Smooth muscle cell (in vitro differentiated cells): ENCODE measurements around the gene CYP27A1. TPM values are rescaled to one million over a fixed set of nuclear protein-coding genes. Genes with fewer than 3 reads are reported as not detected.

ENCODE experiments used
- DNase-seq: peaks from one replicate; lab custom pipeline; 2025; ENCODE audit not compliant: unreplicated experiment; lab: John Stamatoyannopoulos, UW
- H2AFZ ChIP-seq: fragments of 200-600 bp; sonication (generic); 2 replicates; pipeline ENCODE4 v1.6.0; 2016; ENCODE audit warnings: antibody characterized with exemption, low read depth, mild to moderate bottlenecking
- H3F3A ChIP-seq: fragments of 200-600 bp; sonication (generic); 2 replicates; pipeline ENCODE4 v1.6.0; 2017; ENCODE audit warnings: antibody characterized with exemption, low read depth
- H3K27ac ChIP-seq: fragments of 200-600 bp; sonication (generic); 2 replicates; pipeline ENCODE4 v1.5.1; 2016; ENCODE audit warnings: low read depth, mild to moderate bottlenecking
- H3K27me3 ChIP-seq: fragments of 200-600 bp; sonication (generic); 2 replicates; pipeline ENCODE4 v1.6.1; 2016; ENCODE audit warnings: low read depth, mild to moderate bottlenecking
- H3K36me3 ChIP-seq: fragments of 200-600 bp; sonication (generic); 2 replicates; pipeline ENCODE4 v1.5.1; 2016; ENCODE audit warnings: low read depth
- H3K4me1 ChIP-seq: fragments of 200-600 bp; sonication (generic); 2 replicates; pipeline ENCODE4 v1.5.1; 2016; ENCODE audit warnings: low read depth
- H3K4me2 ChIP-seq: fragments of 200-600 bp; sonication (generic); 2 replicates; pipeline ENCODE4 v1.6.0; 2016; ENCODE audit warnings: mild to moderate bottlenecking
- H3K4me3 ChIP-seq: fragments of 200-600 bp; sonication (generic); 2 replicates; pipeline ENCODE4 v1.5.1; 2016; ENCODE audit warnings: mild to moderate bottlenecking
- H3K79me2 ChIP-seq: fragments of 200-600 bp; sonication (generic); 2 replicates; pipeline ENCODE4 v1.6.0; 2016; ENCODE audit warnings: low read depth, mild to moderate bottlenecking
- H3K9ac ChIP-seq: fragments of 200-600 bp; sonication (generic); 2 replicates; pipeline ENCODE4 v1.6.0; 2016; ENCODE audit warnings: low read depth
- H3K9me3 ChIP-seq: fragments of 200-600 bp; sonication (generic); replicated peaks from 2 replicates; pipeline ENCODE4 v1.5.1; 2016; ENCODE audit warnings: low read depth
- H4K20me1 ChIP-seq: fragments of 200-600 bp; sonication (generic); 2 replicates; pipeline ENCODE4 v1.6.0; 2016; ENCODE audit warnings: low read depth
- CTCF ChIP-seq: fragments of 200-600 bp; sonication (generic); IDR thresholded peaks from 2 replicates; pipeline ENCODE4 v1.5.1; 2017; ENCODE audit warnings: borderline replicate concordance, mild to moderate bottlenecking, antibody characterized with exemption; ENCODE audit not compliant: insufficient read depth, poor library complexity, severe bottlenecking
- WGBS: methylation state at CpG from one replicate; pipeline ENCODE4 v1.1.7; 2016; ENCODE audit warnings: low lambda C conversion rate; 5-methylcytosine and 5-hydroxymethylcytosine counted together
- polyA plus RNA-seq: library from polyadenylated mRNA; unstranded; fragments of >200 nt; fragmentation: Nextera tagmentation; extraction: Ambion mirVana; gene quantifications from 2 replicates; pipeline ENCODE4 v1.2.1, GENCODE V29; 2016
- total RNA-seq: library from RNA; depleted of rRNA; stranded (reverse); fragments of >200 nt; gene quantifications from 2 replicates; pipeline ENCODE4 v1.2.3, GENCODE V29; 2014

Gene CYP27A1
- total and polyA plus RNA-seq, 2 experiments from 2014 or later: 11.2 to 11.5 TPM

GRCh38 chr2:218773881-218774280 is 8.1 kb upstream of the CYP27A1 start:
- Histone ChIP-seq H3K27ac (no peak overlapping the region), H3F3A (no peaks in the 10 kb centered on the region), H4K20me1 (no peaks in the 10 kb centered on the region), H3K4me3 (no peak overlapping the region), H3K36me3 (no peaks in the 10 kb centered on the region), H3K4me2 (no peak overlapping the region), H3K9ac (no peak overlapping the region), H3K27me3 (no peaks in the 10 kb centered on the region), H2AFZ (no peak overlapping the region), H3K4me1 (no peaks in the 10 kb centered on the region), H3K9me3 (no peaks in the 10 kb centered on the region), H3K79me2 (no peaks in the 10 kb centered on the region)
- no peak for TF ChIP-seq CTCF
- 96% methylated on average over 2 of the region's 2 CpGs for WGBS
- no peak for DNase-seq

- no peaks in the 10 kb centered on the region for H3F3A ChIP-seq
- H3K27me3 ChIP-seq: no peaks in the 10 kb centered on the region
- no peaks in the 10 kb centered on the region for H3K79me2 ChIP-seq
- H2AFZ ChIP-seq: no peak overlapping the region
- peaks cover 4% of the 10 kb centered on the region for H3K4me1 ChIP-seq
- no peaks in the 10 kb centered on the region for H3K9me3 ChIP-seq
- 100% methylated on average over 1 of the region's 1 CpG for WGBS
- no peak overlapping the region for H3K4me3 ChIP-seq
- no peaks in the 10 kb centered on the region for H3K36me3 ChIP-seq
- no peaks in the 10 kb centered on the region for H4K20me1 ChIP-seq
- H3K4me2 ChIP-seq: no peak overlapping the region
- H3K9ac ChIP-seq: no peak overlapping the region
- H3K27ac ChIP-seq: no peak overlapping the region
- no peak for DNase-seq
- no peak for TF ChIP-seq CTCF
Measured at GRCh38 chr2:218776488-218776887, 5.5 kb upstream of the CYP27A1 start.

GRCh38 chr2:218777276-218777990 is 4.5 kb upstream of the CYP27A1 start:
- Histone ChIP-seq H3K9ac (no peak overlapping the region), H3K4me3 (no peak overlapping the region), H3K4me2 (no peak overlapping the region), H3K36me3 (no peaks in the 10 kb centered on the region), H3K9me3 (no peaks in the 10 kb centered on the region), H3K27me3 (no peaks in the 10 kb centered on the region), H3K27ac (no peak overlapping the region), H3K4me1 (peaks cover 5% of the 10 kb centered on the region), H3K79me2 (no peaks in the 10 kb centered on the region), H2AFZ (no peak overlapping the region), H3F3A (no peaks in the 10 kb centered on the region), H4K20me1 (no peaks in the 10 kb centered on the region)
- no peak for DNase-seq
- WGBS: 83% methylated on average over 9 of the region's 9 CpGs
- no peak for TF ChIP-seq CTCF

GRCh38 chr2:218780046-218780445 is 1.9 kb upstream of the CYP27A1 start:
- 98% methylated on average over 2 of the region's 2 CpGs for WGBS
- no peak overlapping the region for H3K4me2 ChIP-seq
- no peaks in the 10 kb centered on the region for H3K27me3 ChIP-seq
- no peak overlapping the region for H3K27ac ChIP-seq
- H3K79me2 ChIP-seq: peaks cover 5% of the 10 kb centered on the region
- H3F3A ChIP-seq: no peaks in the 10 kb centered on the region
- H3K9ac ChIP-seq: no peak overlapping the region
- no peak overlapping the region for H3K4me3 ChIP-seq
- no peak for DNase-seq
- H2AFZ ChIP-seq: no peak overlapping the region
- H4K20me1 ChIP-seq: no peaks in the 10 kb centered on the region
- no peaks in the 10 kb centered on the region for H3K36me3 ChIP-seq
- peaks cover 5% of the 10 kb centered on the region for H3K4me1 ChIP-seq
- no peak for TF ChIP-seq CTCF
- no peaks in the 10 kb centered on the region for H3K9me3 ChIP-seq
